Measurements from ENCODE around the gene HIVEP3. TPM values are rescaled to one million over a fixed set of nuclear protein-coding genes. Genes with fewer than 3 reads are reported as not detected.
A peak's percentile ranks its signal among the peaks of the same experiment; 100 is the strongest.

HIVEP3 gene
- total RNA-seq, 1 experiment from 2014 or later = 3.1 TPM

DNA sequence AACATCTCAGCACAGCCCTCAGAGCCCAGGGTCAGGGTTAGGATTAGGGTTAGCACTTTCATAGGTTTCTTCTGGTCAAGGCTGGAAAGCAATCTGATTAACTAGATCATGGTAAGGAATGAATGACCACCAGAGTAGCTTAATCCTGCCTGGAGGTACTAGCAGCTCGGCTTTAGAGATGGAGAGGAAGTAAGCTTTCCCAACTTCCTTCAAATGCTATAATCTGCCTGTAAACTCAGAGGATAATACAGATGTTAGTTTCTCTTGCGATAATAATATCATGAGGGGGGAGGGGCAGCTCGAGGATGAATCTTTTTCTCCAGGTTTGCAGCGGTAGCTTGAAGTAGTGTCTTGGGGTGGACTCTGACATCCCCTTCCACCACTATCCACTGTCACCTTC lies 194.9 kb downstream of the HIVEP3 start:
- no peak for DNase-seq (ENCODE audit: low spot score)
- Histone ChIP-seq H3K36me3 (ENCODE audit: insufficient read depth, low read length, poor library complexity, severe bottlenecking) (no peaks in the 10 kb centered on the region), H3K27me3 (replicated peaks; ENCODE audit: insufficient read depth, low read depth, low read length, poor library complexity) (no peaks in the 10 kb centered on the region), H3K4me1 (ENCODE audit: insufficient read depth, low read length, poor library complexity, severe bottlenecking) (no peaks in the 10 kb centered on the region), H3K4me3 (ENCODE audit: low read depth, low read length, poor library complexity, severe bottlenecking) (no peak overlapping the region), H3K27ac (ENCODE audit: low read depth, low read length, poor library complexity, severe bottlenecking) (no peak overlapping the region), H3K9me3 (ENCODE audit: low read depth, low read length, poor library complexity, severe bottlenecking) (no peaks in the 10 kb centered on the region)
- BruUV-seq (replicated peaks) = no TSS peak
- intact Hi-C loops (cut with micrococcal nuclease; ENCODE audit: unreplicated experiment) = no loop called here
- TF ChIP-seq EZH2 (IDR thresholded peaks at IDR 0.05; ENCODE audit: borderline replicate concordance, low read depth, low read length, poor library complexity, severe bottlenecking) = no peak
- TF ChIP-seq, protein P1, sequence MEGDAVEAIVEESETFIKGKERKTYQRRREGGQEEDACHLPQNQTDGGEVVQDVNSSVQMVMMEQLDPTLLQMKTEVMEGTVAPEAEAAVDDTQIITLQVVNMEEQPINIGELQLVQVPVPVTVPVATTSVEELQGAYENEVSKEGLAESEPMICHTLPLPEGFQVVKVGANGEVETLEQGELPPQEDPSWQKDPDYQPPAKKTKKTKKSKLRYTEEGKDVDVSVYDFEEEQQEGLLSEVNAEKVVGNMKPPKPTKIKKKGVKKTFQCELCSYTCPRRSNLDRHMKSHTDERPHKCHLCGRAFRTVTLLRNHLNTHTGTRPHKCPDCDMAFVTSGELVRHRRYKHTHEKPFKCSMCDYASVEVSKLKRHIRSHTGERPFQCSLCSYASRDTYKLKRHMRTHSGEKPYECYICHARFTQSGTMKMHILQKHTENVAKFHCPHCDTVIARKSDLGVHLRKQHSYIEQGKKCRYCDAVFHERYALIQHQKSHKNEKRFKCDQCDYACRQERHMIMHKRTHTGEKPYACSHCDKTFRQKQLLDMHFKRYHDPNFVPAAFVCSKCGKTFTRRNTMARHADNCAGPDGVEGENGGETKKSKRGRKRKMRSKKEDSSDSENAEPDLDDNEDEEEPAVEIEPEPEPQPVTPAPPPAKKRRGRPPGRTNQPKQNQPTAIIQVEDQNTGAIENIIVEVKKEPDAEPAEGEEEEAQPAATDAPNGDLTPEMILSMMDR (conservative IDR thresholded peaks at IDR 0.05; ENCODE audit: low read depth, low read length) = no peak
- ChIA-PET CTCF (no interaction called here), POLR2A (ENCODE audit: low non-redundant PET) (no interaction called here)

DNA sequence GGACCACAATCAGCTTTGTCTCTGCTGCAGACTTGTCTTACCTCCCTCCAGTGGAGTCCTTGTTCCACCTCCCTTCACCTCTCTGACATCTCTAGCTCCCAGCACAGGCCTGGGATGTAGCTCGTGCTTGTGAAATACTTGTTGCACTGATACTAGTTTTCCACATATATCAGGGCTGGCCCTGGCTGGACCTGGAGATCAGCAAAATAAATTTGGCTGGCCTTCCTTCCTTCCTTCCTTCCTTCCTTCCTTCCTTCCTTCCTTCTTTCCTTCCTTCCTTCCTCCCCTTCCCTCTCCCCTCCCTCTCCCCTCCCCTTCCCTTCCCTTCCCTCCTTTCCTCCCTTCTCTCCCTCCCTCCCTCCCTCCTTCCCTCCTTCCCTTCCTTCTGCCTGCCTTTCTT lies 196.5 kb downstream of the HIVEP3 start:
- no peaks in the 10 kb centered on the region for H3K9me3 ChIP-seq (ENCODE audit: low read depth, low read length, poor library complexity, severe bottlenecking)
- peak; percentile 20 for DNase-seq (ENCODE audit: low spot score)
- no peak overlapping the region for H3K4me3 ChIP-seq (ENCODE audit: low read depth, low read length, poor library complexity, severe bottlenecking)
- TF ChIP-seq, protein P1 (conservative IDR thresholded peaks at IDR 0.05; ENCODE audit: low read depth, low read length) = no peak
- no peak for TF ChIP-seq EZH2 (IDR thresholded peaks at IDR 0.05; ENCODE audit: borderline replicate concordance, low read depth, low read length, poor library complexity, severe bottlenecking)
- POLR2A ChIA-PET (ENCODE audit: low non-redundant PET) = no interaction called here
- BruUV-seq (replicated peaks) = no TSS peak
- CTCF ChIA-PET = no interaction called here
- no peaks in the 10 kb centered on the region for H3K27me3 ChIP-seq (replicated peaks; ENCODE audit: insufficient read depth, low read depth, low read length, poor library complexity)
- intact Hi-C loops (cut with micrococcal nuclease; ENCODE audit: unreplicated experiment) = no loop called here
- H3K4me1 ChIP-seq (ENCODE audit: insufficient read depth, low read length, poor library complexity, severe bottlenecking) = no peaks in the 10 kb centered on the region
- no peaks in the 10 kb centered on the region for H3K36me3 ChIP-seq (ENCODE audit: insufficient read depth, low read length, poor library complexity, severe bottlenecking)
- H3K27ac ChIP-seq (ENCODE audit: low read depth, low read length, poor library complexity, severe bottlenecking) = no peak overlapping the region

DNA sequence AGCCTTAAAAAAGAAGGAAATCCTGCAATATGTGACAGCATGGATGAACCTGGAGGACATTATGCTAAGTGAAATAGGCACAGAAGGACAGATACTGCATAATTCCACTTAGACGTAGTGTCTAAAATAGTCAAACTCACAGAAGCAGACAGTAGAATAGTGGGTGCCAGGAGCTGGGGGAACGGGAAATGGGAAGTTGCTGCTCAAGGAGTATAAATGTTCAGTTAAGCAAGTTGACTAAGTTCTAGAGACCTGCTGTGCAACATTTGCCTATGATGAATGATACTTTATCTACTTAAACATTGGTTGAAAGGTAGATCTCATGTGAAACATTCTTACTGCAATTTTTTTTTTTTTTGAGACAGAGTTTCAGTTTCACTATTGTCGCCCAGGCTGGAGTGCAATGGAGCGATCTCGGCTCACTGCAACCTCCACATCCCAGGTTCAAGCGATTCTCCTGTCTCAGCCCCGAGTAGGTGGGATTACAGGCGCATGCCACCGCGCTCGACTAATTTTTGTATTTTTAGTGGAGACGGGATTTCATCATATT lies 197.8 kb downstream of the HIVEP3 start:
- H3K4me1 ChIP-seq (ENCODE audit: insufficient read depth, low read length, poor library complexity, severe bottlenecking) = no peaks in the 10 kb centered on the region
- H3K27me3 ChIP-seq (replicated peaks; ENCODE audit: insufficient read depth, low read depth, low read length, poor library complexity) = no peaks in the 10 kb centered on the region
- no TSS peak for BruUV-seq (replicated peaks)
- no peaks in the 10 kb centered on the region for H3K9me3 ChIP-seq (ENCODE audit: low read depth, low read length, poor library complexity, severe bottlenecking)
- CTCF ChIA-PET = no interaction called here
- POLR2A ChIA-PET (ENCODE audit: low non-redundant PET) = no interaction called here
- no peak overlapping the region for H3K27ac ChIP-seq (ENCODE audit: low read depth, low read length, poor library complexity, severe bottlenecking)
- no peak overlapping the region for H3K4me3 ChIP-seq (ENCODE audit: low read depth, low read length, poor library complexity, severe bottlenecking)
- no peak for DNase-seq (ENCODE audit: low spot score)
- no peaks in the 10 kb centered on the region for H3K36me3 ChIP-seq (ENCODE audit: insufficient read depth, low read length, poor library complexity, severe bottlenecking)
- TF ChIP-seq EZH2 (IDR thresholded peaks at IDR 0.05; ENCODE audit: borderline replicate concordance, low read depth, low read length, poor library complexity, severe bottlenecking) = no peak
- TF ChIP-seq, protein P1 (conservative IDR thresholded peaks at IDR 0.05; ENCODE audit: low read depth, low read length) = no peak
- intact Hi-C loops (cut with micrococcal nuclease; ENCODE audit: unreplicated experiment) = no loop called here
